Subcutaneous abdominal adipose tissue (tissue), 5 donors: ENCODE measurements around the gene RPS6KA1.
"Not testable (repeated sequence)": the region's sequence is repeated elsewhere in the genome, so short reads cannot be mapped to it uniquely, and the experiment has no call there.

ENCODE experiments used
- H3K27ac ChIP-seq: one replicate; pipeline ENCODE4 v1.7.0; 2013; ENCODE audit warnings: low read depth, mild to moderate bottlenecking, inconsistent platforms, low read length, moderate library complexity
- H3K27me3 ChIP-seq, 5 donors: one replicate each; pipeline ENCODE4 v1.7.0; 2013; ENCODE audit warnings: low read length in 5 of 5, inconsistent platforms in 1 of 5; ENCODE audit not compliant: control insufficient read depth in 5 of 5, insufficient read depth in 4 of 5
- H3K36me3 ChIP-seq, 5 donors: one replicate each; pipeline ENCODE4 v1.7.0; 2013; ENCODE audit warnings: low read length in 5 of 5; ENCODE audit not compliant: control insufficient read depth in 5 of 5, insufficient read depth in 5 of 5
- H3K4me1 ChIP-seq, 5 donors: one replicate each; pipeline ENCODE4 v1.7.0; 2013; ENCODE audit warnings: low read length in 5 of 5, mild to moderate bottlenecking in 3 of 5, moderate library complexity in 1 of 5; ENCODE audit not compliant: control insufficient read depth in 5 of 5, insufficient read depth in 5 of 5
- H3K4me3 ChIP-seq, 5 donors: one replicate each; pipeline ENCODE4 v1.7.0; 2013; ENCODE audit warnings: low read length in 5 of 5, low read depth in 1 of 5
- H3K9ac ChIP-seq, 5 donors: one replicate each; pipeline ENCODE4 v1.7.0; 2013; ENCODE audit warnings: low read length in 5 of 5, mild to moderate bottlenecking in 4 of 5, moderate library complexity in 3 of 5
- H3K9me3 ChIP-seq, 5 donors: one replicate each; pipeline ENCODE4 v1.7.0; 2013; ENCODE audit warnings: low read length in 5 of 5; ENCODE audit not compliant: control insufficient read depth in 5 of 5
- donor health status: healthy.
- donor health status: healthy.
- donor health status: healthy.
- donor health status: healthy.
- donor health status: healthy.

Gene RPS6KA1

GRCh38 chr1:26515836-26516235 is 13.7 kb upstream of the RPS6KA1 start:
- H3K36me3 ChIP-seq, H3K4me1 ChIP-seq, H3K9ac ChIP-seq: not testable (repeated sequence)

GRCh38 chr1:26516987-26517765 is 12.4 kb upstream of the RPS6KA1 start:
- no peaks in the 10 kb centered on the region for H3K9me3 ChIP-seq
- no peaks in the 10 kb centered on the region for H3K36me3 ChIP-seq
- no peak overlapping the region for H3K9ac ChIP-seq
- no peaks in the 10 kb centered on the region for H3K4me1 ChIP-seq
- H3K4me3 ChIP-seq, result no peak overlapping the region
- H3K27ac ChIP-seq, result no peak overlapping the region
- peaks cover 0 to 4% (median 2%) of the 10 kb centered on the region in 5 donors for H3K27me3 ChIP-seq

More at GRCh38 chr1:26515836-26516235, 13.7 kb upstream of the RPS6KA1 start:
- not testable (repeated sequence) for H3K9me3 ChIP-seq, H3K27ac ChIP-seq, H3K27me3 ChIP-seq, H3K4me3 ChIP-seq

- Histone ChIP-seq H3K36me3 (no peaks in the 10 kb centered on the region), H3K9me3 (no peaks in the 10 kb centered on the region), H3K4me1 (no peaks in the 10 kb centered on the region), H3K9ac (no peak overlapping the region), H3K27me3 (peaks cover 0 to 4% (median 2%) of the 10 kb centered on the region in 5 donors), H3K4me3 (no peak overlapping the region), H3K27ac (no peak overlapping the region)
Measured at GRCh38 chr1:26517766-26518049, 11.9 kb upstream of the RPS6KA1 start.

- Histone ChIP-seq H3K36me3 (no peaks in the 10 kb centered on the region), H3K27ac (no peak overlapping the region), H3K9me3 (no peaks in the 10 kb centered on the region)
Measured at GRCh38 chr1:26518355-26518754, 11.2 kb upstream of the RPS6KA1 start.

GRCh38 chr1:26520339-26520738 is 9.2 kb upstream of the RPS6KA1 start:
- Histone ChIP-seq H3K27ac (no peak overlapping the region), H3K36me3 (no peaks in the 10 kb centered on the region), H3K27me3 (peaks cover 2 to 18% (median 8%) of the 10 kb centered on the region in 5 donors), H3K4me3 (no peak overlapping the region), H3K4me1 (no peaks in the 10 kb centered on the region), H3K9ac (no peak overlapping the region), H3K9me3 (no peaks in the 10 kb centered on the region)

More at GRCh38 chr1:26518355-26518754, 11.2 kb upstream of the RPS6KA1 start:
- no peaks in the 10 kb centered on the region for H3K4me1 ChIP-seq
- H3K9ac ChIP-seq, result no peak overlapping the region
- no peak overlapping the region for H3K4me3 ChIP-seq
- peaks cover 0 to 4% (median 2%) of the 10 kb centered on the region in 5 donors for H3K27me3 ChIP-seq

- Histone ChIP-seq H3K36me3 (no peaks in the 10 kb centered on the region), H3K27ac (no peak overlapping the region), H3K9me3 (no peaks in the 10 kb centered on the region), H3K27me3 (peaks cover 2 to 18% (median 11%) of the 10 kb centered on the region in 5 donors), H3K4me3 (no peak overlapping the region), H3K4me1 (no peaks in the 10 kb centered on the region), H3K9ac (no peak overlapping the region)
Measured at GRCh38 chr1:26521669-26522030, 7.9 kb upstream of the RPS6KA1 start.

GRCh38 chr1:26522073-26522472 is 7.5 kb upstream of the RPS6KA1 start:
- Histone ChIP-seq H3K4me1 (no peaks in the 10 kb centered on the region), H3K27ac (no peak overlapping the region), H3K9me3 (no peaks in the 10 kb centered on the region), H3K27me3 (peaks cover 2 to 18% (median 11%) of the 10 kb centered on the region in 5 donors), H3K4me3 (no peak overlapping the region), H3K36me3 (no peaks in the 10 kb centered on the region), H3K9ac (no peak overlapping the region)

- Histone ChIP-seq H3K36me3 (no peaks in the 10 kb centered on the region), H3K27me3 (peaks cover 2 to 18% (median 11%) of the 10 kb centered on the region in 5 donors), H3K9me3 (no peaks in the 10 kb centered on the region), H3K4me1 (peaks cover 0 to 2% (median 2%) of the 10 kb centered on the region in 5 donors), H3K27ac (no peak overlapping the region), H3K9ac (no peak overlapping the region), H3K4me3 (no peak overlapping the region)
Measured at GRCh38 chr1:26524181-26524580, 5.4 kb upstream of the RPS6KA1 start.

- Histone ChIP-seq H3K4me3 (no peak overlapping the region), H3K9ac (no peak overlapping the region), H3K27me3 (peaks cover 2 to 22% (median 15%) of the 10 kb centered on the region in 5 donors), H3K4me1 (peaks cover 0 to 19% (median 13%) of the 10 kb centered on the region in 5 donors), H3K27ac (no peak overlapping the region), H3K9me3 (no peaks in the 10 kb centered on the region), H3K36me3 (no peaks in the 10 kb centered on the region)
Measured at GRCh38 chr1:26526287-26526686, 3.3 kb upstream of the RPS6KA1 start.

GRCh38 chr1:26529405-26529654 is 231 bp upstream of the RPS6KA1 start:
- H3K4me1 ChIP-seq, result peaks cover 0 to 22% (median 13%) of the 10 kb centered on the region in 5 donors
- peak overlapping the region in 3 of 5 donors; percentile 14 to 66 (median 48) for H3K9ac ChIP-seq
- peaks cover 0 to 17% (median 11%) of the 10 kb centered on the region in 5 donors for H3K27me3 ChIP-seq
- H3K27ac ChIP-seq, result no peak overlapping the region
- H3K4me3 ChIP-seq, result peak overlapping the region; percentile 11 to 70 (median 55)
- H3K9me3 ChIP-seq, result no peaks in the 10 kb centered on the region
- H3K36me3 ChIP-seq, result no peaks in the 10 kb centered on the region
